DMS153 (cell line): ENCODE results near the gene MIDN.

ENCODE experiments used
- DNase-seq: peaks from one replicate; lab custom pipeline; 2025; lab: John Stamatoyannopoulos, UW

MIDN gene

DNA sequence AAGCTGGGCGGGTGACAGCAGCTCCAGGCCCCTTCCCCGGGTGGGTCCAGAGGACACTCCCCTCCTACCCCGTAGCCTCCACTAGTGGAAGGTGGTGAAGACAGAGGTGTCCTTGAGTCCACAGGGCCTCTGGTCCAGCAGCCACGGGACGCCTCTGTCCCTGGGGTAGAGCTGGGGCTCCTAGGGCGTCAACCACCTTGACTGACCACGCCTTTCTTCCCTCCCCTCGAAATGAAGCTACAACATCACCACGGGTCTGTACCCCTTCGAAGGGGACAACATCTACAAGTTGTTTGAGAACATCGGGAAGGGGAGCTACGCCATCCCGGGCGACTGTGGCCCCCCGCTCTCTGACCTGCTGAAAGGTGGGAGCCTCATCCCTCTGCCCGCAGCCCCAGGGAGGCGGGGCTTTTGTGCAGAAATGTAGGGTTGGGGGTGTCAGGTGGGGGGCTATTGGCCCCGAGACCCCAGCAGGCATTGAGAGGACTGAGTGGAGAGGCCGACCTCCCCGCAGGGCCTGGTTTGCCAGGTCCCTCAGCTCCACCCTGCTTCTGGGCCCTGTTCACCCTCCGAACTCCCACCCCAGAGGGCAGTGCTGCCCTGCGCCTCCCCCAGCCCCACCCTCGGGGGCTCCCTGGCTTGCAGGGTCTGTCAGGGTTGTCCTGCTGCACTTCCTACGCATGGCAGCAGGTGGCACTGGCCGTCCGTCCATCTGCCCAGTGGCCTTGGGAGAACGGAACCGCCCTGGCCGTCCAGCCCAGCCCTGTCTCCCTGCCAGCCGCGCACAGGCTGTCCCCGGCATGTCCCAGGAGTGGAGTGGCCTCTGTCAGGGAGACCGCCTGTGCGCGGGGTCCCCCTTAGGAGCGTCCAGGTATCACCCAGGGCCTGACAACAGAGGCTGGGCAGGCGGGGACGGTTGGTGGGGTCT lies 27.1 kb upstream of the MIDN start:
- DNase-seq, result no peak

DNA sequence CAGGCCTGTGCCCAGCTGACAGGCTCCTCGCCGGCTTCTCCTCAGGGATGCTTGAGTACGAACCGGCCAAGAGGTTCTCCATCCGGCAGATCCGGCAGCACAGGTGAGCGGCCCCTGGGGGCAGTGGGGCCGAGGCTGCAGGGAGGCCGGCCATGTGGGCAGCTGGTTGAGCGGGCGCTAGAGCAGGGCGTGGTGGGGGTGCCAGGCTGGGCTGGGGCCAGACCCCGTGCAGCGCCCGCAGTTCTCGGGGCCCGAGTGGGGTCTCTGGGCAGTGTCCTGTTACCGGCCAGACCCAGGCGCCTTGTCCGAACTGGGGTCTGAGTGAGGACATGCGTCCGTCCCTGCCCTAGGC lies 26.5 kb upstream of the MIDN start:
- no peak for DNase-seq

DNA sequence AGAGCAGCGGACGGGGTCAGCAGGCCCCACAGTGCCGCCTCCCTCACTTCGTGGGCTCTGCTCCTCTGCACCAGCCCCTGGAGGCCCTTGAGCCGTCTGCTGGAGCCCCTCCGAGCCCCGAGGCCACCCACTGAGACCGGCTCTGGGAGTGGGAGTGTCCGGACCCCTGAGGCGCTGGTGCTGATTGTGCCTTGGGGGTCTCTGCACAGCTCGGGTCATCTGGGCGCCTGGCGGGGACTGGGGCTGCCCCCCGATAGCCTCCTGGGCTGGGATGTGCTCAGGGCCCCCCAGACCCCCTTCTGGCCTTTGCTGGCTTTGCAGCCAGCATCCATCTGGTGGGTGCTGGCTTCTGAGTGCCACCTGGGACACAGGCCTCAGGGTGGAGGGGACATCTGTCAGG lies 26.0 kb upstream of the MIDN start:
- no peak for DNase-seq

- no peak for DNase-seq
Observed at GRCh38 chr19:1223018-1223855, 25.1 kb upstream of the MIDN start.

GRCh38 chr19:1224047-1224825 lies 24.1 kb upstream of the MIDN start:
- no peak for DNase-seq

DNA sequence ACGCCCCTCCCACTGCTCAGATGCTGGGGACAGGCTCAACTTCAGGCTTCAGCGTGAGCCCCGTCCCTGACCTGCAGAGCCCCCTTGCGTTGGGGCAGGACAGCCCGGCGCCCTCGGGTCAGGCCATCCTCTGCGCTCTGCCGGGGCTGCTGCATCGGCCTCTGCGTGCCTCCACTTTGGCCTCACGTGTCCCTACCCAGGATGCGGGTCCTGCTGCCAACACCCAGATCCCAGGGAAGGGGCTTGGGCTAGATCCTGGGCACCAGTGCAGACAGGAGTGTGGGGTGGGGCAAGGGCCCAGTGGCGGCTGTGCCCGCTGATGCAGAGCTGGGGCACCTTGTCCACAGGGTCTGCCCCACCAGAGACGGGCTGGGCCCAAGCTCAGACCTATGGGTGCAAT lies 23.5 kb upstream of the MIDN start:
- no peak for DNase-seq

GRCh38 chr19:1225440-1226226 lies 22.8 kb upstream of the MIDN start:
- DNase-seq, result no peak

GRCh38 chr19:1226227-1226518 lies 22.2 kb upstream of the MIDN start:
- no peak for DNase-seq

GRCh38 chr19:1226522-1227303 lies 21.7 kb upstream of the MIDN start:
- DNase-seq, result no peak

DNA sequence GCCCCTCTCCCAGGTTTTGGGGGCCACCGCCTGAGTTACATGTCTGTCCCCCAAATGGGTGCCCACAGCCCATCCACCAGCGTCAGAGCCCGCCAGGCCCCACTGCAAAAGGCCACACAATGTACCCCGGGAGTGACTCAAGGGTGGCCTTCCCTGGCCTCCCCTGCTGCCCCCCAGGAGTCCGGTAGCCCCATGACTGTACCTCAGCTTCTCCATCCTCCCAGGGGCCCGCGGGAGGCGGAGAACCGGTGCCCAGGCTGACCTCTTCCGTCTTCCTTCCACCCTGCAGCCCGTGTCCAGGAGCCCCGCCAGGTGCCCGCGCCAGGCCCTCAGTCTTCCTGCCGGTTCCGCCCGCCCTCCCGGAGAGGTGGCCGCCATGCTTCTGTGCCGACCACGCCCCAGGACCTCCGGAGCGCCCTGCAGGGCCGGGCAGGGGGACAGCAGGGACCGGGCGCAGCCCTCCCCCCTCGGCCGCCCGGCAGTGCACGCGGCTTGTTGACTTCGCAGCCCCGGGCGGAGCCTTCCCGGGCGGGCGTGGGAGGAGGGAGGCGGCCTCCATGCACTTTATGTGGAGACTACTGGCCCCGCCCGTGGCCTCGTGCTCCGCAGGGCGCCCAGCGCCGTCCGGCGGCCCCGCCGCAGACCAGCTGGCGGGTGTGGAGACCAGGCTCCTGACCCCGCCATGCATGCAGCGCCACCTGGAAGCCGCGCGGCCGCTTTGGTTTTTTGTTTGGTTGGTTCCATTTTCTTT lies 20.9 kb upstream of the MIDN start:
- DNase-seq, result no peak

DNA sequence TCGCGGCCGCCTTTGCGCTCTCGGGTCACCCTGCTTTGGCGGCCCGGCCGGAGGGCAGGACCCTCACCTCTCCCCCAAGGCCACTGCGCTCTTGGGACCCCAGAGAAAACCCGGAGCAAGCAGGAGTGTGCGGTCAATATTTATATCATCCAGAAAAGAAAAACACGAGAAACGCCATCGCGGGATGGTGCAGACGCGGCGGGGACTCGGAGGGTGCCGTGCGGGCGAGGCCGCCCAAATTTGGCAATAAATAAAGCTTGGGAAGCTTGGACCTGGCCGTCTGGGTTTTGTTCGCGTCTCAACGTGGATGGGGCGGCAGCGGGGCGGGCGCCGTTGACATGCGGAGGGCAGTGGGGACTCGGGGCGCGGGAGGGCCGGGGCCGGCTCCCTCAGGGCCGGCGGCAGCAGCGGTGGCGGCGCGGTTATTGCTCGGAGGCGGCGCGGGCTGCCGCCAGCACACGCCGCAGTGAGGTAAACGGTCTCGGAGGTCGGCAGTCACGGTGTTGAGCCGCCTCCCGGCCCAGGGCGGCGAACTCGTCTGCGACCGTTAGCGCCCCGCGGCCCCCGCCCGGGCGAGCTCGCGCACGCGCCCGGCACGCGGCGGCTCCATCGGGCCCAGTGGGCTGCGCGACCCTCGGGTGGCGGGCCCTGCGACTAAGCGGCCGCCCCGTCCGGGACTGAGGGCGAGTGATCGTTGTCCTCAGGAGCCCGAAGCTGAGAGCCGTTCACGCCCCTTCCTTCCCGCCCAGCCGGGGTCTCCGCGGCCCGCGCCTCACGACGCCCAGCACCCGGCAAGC lies 20.0 kb upstream of the MIDN start:
- DNase-seq, result no peak

GRCh38 chr19:1229056-1229923 lies 19.1 kb upstream of the MIDN start:
- DNase-seq, result no peak

DNA sequence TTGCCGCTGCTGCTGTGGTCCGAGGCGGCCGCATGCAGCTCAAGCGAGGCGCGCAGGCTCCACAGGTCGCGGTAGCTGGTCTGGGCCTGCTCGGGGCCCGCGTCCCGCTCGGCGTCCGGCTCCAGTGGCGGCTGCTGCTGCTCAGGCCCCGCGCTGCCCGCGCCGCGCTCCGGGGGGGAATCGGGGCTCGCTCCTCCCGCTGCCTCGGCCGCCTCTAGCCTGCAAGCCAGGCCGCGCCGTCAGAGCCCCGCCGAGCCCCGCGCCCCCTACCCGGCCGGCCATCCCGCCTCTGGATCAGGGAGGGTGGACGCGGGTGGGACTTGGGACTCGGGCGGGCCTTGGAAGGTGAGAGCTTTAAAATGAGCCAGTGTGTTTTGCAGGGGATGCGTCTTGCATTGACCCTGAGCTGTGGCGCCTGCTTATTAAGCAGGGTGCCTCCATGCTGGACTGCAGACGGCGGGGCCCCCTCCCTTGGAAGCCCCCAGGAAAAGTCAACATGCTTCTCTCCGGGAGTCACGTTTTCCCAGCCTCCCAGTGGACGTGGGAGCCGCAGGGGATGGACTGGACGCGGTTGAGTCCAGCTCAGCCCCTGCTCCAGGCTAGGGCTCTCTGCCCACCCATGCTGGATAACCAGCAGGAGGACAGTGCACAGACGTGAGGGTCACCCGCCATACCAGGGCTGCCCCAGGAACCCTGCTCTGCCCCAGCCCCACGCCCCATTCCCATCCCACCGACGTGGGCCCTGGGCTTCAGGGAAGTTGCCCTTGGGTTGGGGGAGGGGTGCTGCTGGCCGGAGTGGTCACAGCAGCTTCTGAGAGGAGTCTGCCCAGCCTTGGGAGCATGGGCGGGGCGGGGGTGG lies 18.2 kb upstream of the MIDN start:
- no peak for DNase-seq

DNA sequence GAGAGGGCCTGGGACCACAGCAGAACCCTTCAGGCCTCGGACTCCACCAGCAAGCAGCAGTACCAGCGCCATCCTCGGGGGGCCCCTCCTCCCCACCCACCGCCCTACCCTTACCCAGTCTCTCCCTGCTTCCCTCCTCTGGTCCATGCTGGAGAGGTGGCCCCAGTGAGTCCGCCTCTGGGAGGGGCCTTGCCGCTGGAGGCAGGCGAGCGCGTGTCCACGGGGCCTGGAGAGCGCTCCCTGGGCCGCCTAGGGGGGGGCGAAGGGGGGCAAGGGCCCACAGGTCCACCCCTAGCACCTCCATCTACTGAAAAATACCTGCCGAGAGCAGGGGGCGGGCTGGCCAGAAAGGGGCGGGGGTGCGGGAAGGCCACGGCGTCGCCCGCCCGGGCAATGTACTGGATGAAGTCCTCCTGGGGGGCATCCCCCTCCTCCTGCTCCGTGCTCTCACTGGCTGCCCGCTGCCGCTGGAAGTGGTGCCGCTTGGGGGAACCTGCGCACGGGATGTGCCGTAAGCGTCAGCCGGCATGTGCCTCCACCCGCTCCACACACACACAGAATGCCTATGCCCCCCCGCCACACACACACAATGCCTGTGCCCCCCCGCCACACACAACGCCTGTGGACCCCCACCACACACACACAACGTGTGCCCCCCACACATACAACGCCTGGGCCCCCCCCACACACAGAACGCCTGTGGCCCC lies 17.4 kb upstream of the MIDN start:
- DNase-seq, result no peak

- DNase-seq, result no peak
Observed at GRCh38 chr19:1231729-1232637, 16.4 kb upstream of the MIDN start.

GRCh38 chr19:1232652-1233072 lies 15.7 kb upstream of the MIDN start:
- DNase-seq, result no peak
